H9 (cell line): ENCODE results near the gene UBQLN3. TPM values are rescaled to one million over a fixed set of nuclear protein-coding genes. Genes with fewer than 3 reads are reported as not detected.

ENCODE experiments used
- DNase-seq: peaks from one replicate; pipeline ENCODE4 v3.0.0-alpha.2; 2017
- H2AFZ ChIP-seq: one replicate; pipeline ENCODE4 v1.6.1; 2013; ENCODE audit warnings: mild to moderate bottlenecking, low read length, control low read depth, moderate library complexity
- H2AK5ac ChIP-seq: 2 replicates; pipeline ENCODE4 v1.6.1; 2013; ENCODE audit warnings: low read length, control low read depth, mixed read lengths; ENCODE audit not compliant: insufficient read length
- H2BK120ac ChIP-seq: one replicate; pipeline ENCODE4 v1.6.1; 2013; ENCODE audit warnings: low read depth, mild to moderate bottlenecking, low read length, control low read depth, inconsistent platforms; ENCODE audit not compliant: poor library complexity, severe bottlenecking
- H2BK12ac ChIP-seq: 2 replicates; pipeline ENCODE4 v1.6.1; 2013; ENCODE audit warnings: low read length, control low read depth, mixed read lengths, low read depth; ENCODE audit not compliant: insufficient read length
- H2BK15ac ChIP-seq: 2 replicates; pipeline ENCODE4 v1.6.1; 2013; ENCODE audit warnings: low read depth, low read length, control low read depth
- H2BK20ac ChIP-seq: one replicate; pipeline ENCODE4 v1.6.1; 2013; ENCODE audit warnings: low read depth, mild to moderate bottlenecking, low read length, control low read depth, inconsistent platforms; ENCODE audit not compliant: poor library complexity, severe bottlenecking
- H2BK5ac ChIP-seq: 2 replicates; pipeline ENCODE4 v1.6.1; 2013; ENCODE audit warnings: low read length, control low read depth, mixed read lengths; ENCODE audit not compliant: insufficient read length
- H3K14ac ChIP-seq: 2 replicates; pipeline ENCODE4 v1.6.1; 2013; ENCODE audit warnings: low read length, control low read depth; ENCODE audit not compliant: insufficient read depth
- H3K18ac ChIP-seq: 2 replicates; pipeline ENCODE4 v1.6.1; 2013; ENCODE audit warnings: low read depth, mild to moderate bottlenecking, mixed read lengths, low read length, control low read depth; ENCODE audit not compliant: insufficient read length
- H3K23ac ChIP-seq: 2 replicates; pipeline ENCODE4 v1.6.1; 2013; ENCODE audit warnings: low read length, control low read depth, mixed read lengths, low read depth; ENCODE audit not compliant: insufficient read length
- H3K23me2 ChIP-seq: 2 replicates; pipeline ENCODE4 v1.6.1; 2013; ENCODE audit warnings: low read depth, mild to moderate bottlenecking, mixed read lengths, low read length, control low read depth; ENCODE audit not compliant: insufficient read length, poor library complexity, severe bottlenecking
- H3K27ac ChIP-seq: 2 replicates; pipeline ENCODE4 v1.5.1; 2013; ENCODE audit warnings: low read length, control low read depth, mixed read lengths, low read depth; ENCODE audit not compliant: insufficient read length
- H3K27me3 ChIP-seq: 2 replicates; pipeline ENCODE4 v1.6.1; 2013; ENCODE audit warnings: low read length, control low read depth, inconsistent platforms; ENCODE audit not compliant: insufficient read depth
- H3K4ac ChIP-seq: 2 replicates; pipeline ENCODE4 v1.6.1; 2013; ENCODE audit warnings: low read depth, mild to moderate bottlenecking, control low read depth, inconsistent platforms, low read length, moderate library complexity
- H3K4me1 ChIP-seq: 2 replicates; pipeline ENCODE4 v1.6.1; 2013; ENCODE audit warnings: low read length, control low read depth, inconsistent platforms; ENCODE audit not compliant: insufficient read depth
- H3K4me2 ChIP-seq: 2 replicates; pipeline ENCODE4 v1.6.1; 2013; ENCODE audit warnings: low read length, control low read depth, mixed read lengths; ENCODE audit not compliant: insufficient read length, insufficient read depth
- H3K56ac ChIP-seq: 2 replicates; pipeline ENCODE4 v1.6.1; 2013; ENCODE audit warnings: low read depth, mild to moderate bottlenecking, mixed read lengths, low read length, control low read depth; ENCODE audit not compliant: insufficient read length
- H3K79me1 ChIP-seq: 2 replicates; pipeline ENCODE4 v1.6.1; 2013; ENCODE audit warnings: low read depth, mild to moderate bottlenecking, moderate library complexity, low read length, control low read depth, inconsistent platforms; ENCODE audit not compliant: insufficient read depth, poor library complexity, severe bottlenecking
- H3K79me2 ChIP-seq: 2 replicates; pipeline ENCODE4 v1.6.1; 2013; ENCODE audit warnings: low read length, control low read depth, inconsistent platforms; ENCODE audit not compliant: insufficient read depth
- H3K9ac ChIP-seq: 2 replicates; pipeline ENCODE4 v1.6.1; 2013; ENCODE audit warnings: low read length, control low read depth, mixed read lengths; ENCODE audit not compliant: insufficient read length; ENCODE audit errors: extremely low read depth
- H3K9me3 ChIP-seq: one replicate; pipeline ENCODE4 v1.6.1; 2013; ENCODE audit warnings: low read depth, low read length, inconsistent platforms; ENCODE audit not compliant: control insufficient read depth
- H3T11ph ChIP-seq: one replicate; pipeline ENCODE4 v1.6.1; 2013; ENCODE audit warnings: mild to moderate bottlenecking, low read length, control low read depth, inconsistent platforms
- H4K20me1 ChIP-seq: one replicate; pipeline ENCODE4 v1.6.1; 2013; ENCODE audit not compliant: control insufficient read depth, insufficient read length, insufficient read depth
- H4K5ac ChIP-seq: 2 replicates; pipeline ENCODE4 v1.6.1; 2013; ENCODE audit warnings: low read depth, mild to moderate bottlenecking, mixed read lengths, low read length, control low read depth; ENCODE audit not compliant: insufficient read length
- H4K8ac ChIP-seq: replicated peaks from 2 replicates; pipeline ENCODE4 v1.6.1; 2013; ENCODE audit warnings: low read length, control low read depth, mixed read lengths, low read depth; ENCODE audit not compliant: insufficient read length
- H4K91ac ChIP-seq: 2 replicates; pipeline ENCODE4 v1.6.1; 2013; ENCODE audit warnings: low read depth, mild to moderate bottlenecking, moderate library complexity, mixed read lengths, low read length, control low read depth; ENCODE audit not compliant: insufficient read length
- H3K27ac Mint-ChIP-seq, 3 experiments: 2 replicates in 2 of 3; 3 replicates in 1 of 3; pipeline ENCODE4 v1.8.0; 2020 to 2021; ENCODE audit warnings: mixed read lengths in 3 of 3, mild to moderate bottlenecking in 1 of 3, moderate library complexity in 1 of 3
- H3K27me3 Mint-ChIP-seq: 2 replicates; pipeline ENCODE4 v1.8.0; 2021; ENCODE audit warnings: low read depth, mild to moderate bottlenecking, moderate library complexity, mixed read lengths
- H3K36me3 Mint-ChIP-seq, 3 experiments: 2 replicates in 2 of 3; 3 replicates in 1 of 3; pipeline ENCODE4 v1.8.0; 2020 to 2021; ENCODE audit warnings: low read depth in 3 of 3, mixed read lengths in 3 of 3; ENCODE audit not compliant: insufficient read depth in 1 of 3
- H3K4me1 Mint-ChIP-seq, 2 experiments: 2 replicates each; pipeline ENCODE4 v1.8.0; 2020; ENCODE audit warnings: mixed read lengths in 2 of 2
- H3K4me3 Mint-ChIP-seq, 2 experiments: 2 replicates in 1 of 2; 3 replicates in 1 of 2; pipeline ENCODE4 v1.8.0; 2020 to 2021; ENCODE audit warnings: mild to moderate bottlenecking in 2 of 2, mixed read lengths in 2 of 2, moderate library complexity in 1 of 2
- H3K9me3 Mint-ChIP-seq, 2 experiments: 2 replicates in 1 of 2; 3 replicates in 1 of 2; pipeline ENCODE4 v1.8.0; 2020; ENCODE audit warnings: mild to moderate bottlenecking in 2 of 2, mixed read lengths in 2 of 2, moderate library complexity in 1 of 2
- CTCF ChIP-seq: fragments of 200-600 bp; sonication (generic); conservative IDR thresholded peaks from 3 replicates; pipeline ENCODE4 v1.8.0; 2021; ENCODE audit warnings: antibody characterized with exemption, mild to moderate bottlenecking
- WGBS: extraction: QIAGEN DNeasy Blood & Tissue Kit; methylation state at CpG from one replicate; pipeline ENCODE4 v1.1.7; 2013; ENCODE audit warnings: missing lambda C conversion rate, low lambda C conversion rate, mixed read lengths; ENCODE audit not compliant: insufficient read length; ENCODE audit errors: extremely low coverage; 5-methylcytosine and 5-hydroxymethylcytosine counted together
- total RNA-seq: library from RNA; stranded (reverse); gene quantifications from 2 replicates; pipeline ENCODE4 v1.2.1, GENCODE V29; 2021

UBQLN3 gene
- total RNA-seq, 1 experiment from 2014 or later = not detected

GRCh38 chr11:5507933-5508305 is 1.8 kb downstream of the UBQLN3 start:
- Histone ChIP-seq H3K27ac (no peak overlapping the region), H3K9ac (no peak overlapping the region), H4K5ac (no peak overlapping the region), H3K4ac (no peak overlapping the region), H2BK15ac (no peak overlapping the region), H3K23ac (no peak overlapping the region), H3K18ac (no peak overlapping the region), H4K91ac (no peak overlapping the region), H3K79me1 (no peaks in the 10 kb centered on the region), H2BK20ac (no peak overlapping the region), H3K27me3 (no peaks in the 10 kb centered on the region), H2BK12ac (no peak overlapping the region), H3T11ph (no peak overlapping the region), H3K9me3 (no peaks in the 10 kb centered on the region), H3K23me2 (no peaks in the 10 kb centered on the region), H3K4me2 (no peak overlapping the region), H3K4me1 (no peaks in the 10 kb centered on the region), H4K20me1 (no peaks in the 10 kb centered on the region), H2BK120ac (no peak overlapping the region), H3K79me2 (no peaks in the 10 kb centered on the region), H2AK5ac (no peak overlapping the region), H3K56ac (no peak overlapping the region), H2BK5ac (no peak overlapping the region), H4K8ac (no peak overlapping the region), H2AFZ (no peak overlapping the region), H3K14ac (no peak overlapping the region)
- Mint-ChIP-seq H3K27me3 (no peaks in the 10 kb centered on the region), H3K27ac (no peak overlapping the region), H3K4me1 (peaks cover 0 to 1% of the 10 kb centered on the region in 2 experiments; a peak in 1 of 4 replicates), H3K9me3 (no peaks in the 10 kb centered on the region), H3K36me3 (no peaks in the 10 kb centered on the region), H3K4me3 (no peak overlapping the region)
- no peak for DNase-seq
- no CpG with 5 or more reads among the region's 6 CpGs for WGBS
- no peak for TF ChIP-seq CTCF
